GM12872 (cell line): ENCODE data around the gene KBTBD12.

Source experiments
- TF ChIP-seq, protein P1 (sequence below): IDR thresholded peaks from 3 replicates; pipeline ENCODE4 v1.5.1; 2011; ENCODE audit warnings: low read depth, mild to moderate bottlenecking, low read length, moderate library complexity; ENCODE audit not compliant: insufficient read depth

Gene KBTBD12

DNA sequence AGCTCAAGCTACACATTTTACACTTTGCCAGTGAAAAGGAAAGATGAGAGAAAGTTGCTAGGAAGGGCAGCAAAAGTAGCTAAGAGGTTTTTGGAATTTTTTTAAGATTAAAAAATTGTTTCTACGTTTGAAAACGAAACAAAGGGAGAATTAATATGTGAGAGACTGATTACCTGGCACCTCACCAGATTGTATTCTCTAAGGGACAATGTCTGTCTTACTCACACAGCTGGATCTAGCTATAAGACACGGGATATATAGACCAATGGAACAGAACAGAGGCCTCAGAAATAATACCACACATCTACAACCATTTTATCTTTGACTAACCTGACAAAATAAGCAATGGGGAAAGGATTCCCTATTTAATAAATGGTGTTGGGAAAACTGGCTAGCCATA, 9.5 kb upstream of the KBTBD12 start:
- TF ChIP-seq, protein P1, sequence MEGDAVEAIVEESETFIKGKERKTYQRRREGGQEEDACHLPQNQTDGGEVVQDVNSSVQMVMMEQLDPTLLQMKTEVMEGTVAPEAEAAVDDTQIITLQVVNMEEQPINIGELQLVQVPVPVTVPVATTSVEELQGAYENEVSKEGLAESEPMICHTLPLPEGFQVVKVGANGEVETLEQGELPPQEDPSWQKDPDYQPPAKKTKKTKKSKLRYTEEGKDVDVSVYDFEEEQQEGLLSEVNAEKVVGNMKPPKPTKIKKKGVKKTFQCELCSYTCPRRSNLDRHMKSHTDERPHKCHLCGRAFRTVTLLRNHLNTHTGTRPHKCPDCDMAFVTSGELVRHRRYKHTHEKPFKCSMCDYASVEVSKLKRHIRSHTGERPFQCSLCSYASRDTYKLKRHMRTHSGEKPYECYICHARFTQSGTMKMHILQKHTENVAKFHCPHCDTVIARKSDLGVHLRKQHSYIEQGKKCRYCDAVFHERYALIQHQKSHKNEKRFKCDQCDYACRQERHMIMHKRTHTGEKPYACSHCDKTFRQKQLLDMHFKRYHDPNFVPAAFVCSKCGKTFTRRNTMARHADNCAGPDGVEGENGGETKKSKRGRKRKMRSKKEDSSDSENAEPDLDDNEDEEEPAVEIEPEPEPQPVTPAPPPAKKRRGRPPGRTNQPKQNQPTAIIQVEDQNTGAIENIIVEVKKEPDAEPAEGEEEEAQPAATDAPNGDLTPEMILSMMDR = no peak

DNA sequence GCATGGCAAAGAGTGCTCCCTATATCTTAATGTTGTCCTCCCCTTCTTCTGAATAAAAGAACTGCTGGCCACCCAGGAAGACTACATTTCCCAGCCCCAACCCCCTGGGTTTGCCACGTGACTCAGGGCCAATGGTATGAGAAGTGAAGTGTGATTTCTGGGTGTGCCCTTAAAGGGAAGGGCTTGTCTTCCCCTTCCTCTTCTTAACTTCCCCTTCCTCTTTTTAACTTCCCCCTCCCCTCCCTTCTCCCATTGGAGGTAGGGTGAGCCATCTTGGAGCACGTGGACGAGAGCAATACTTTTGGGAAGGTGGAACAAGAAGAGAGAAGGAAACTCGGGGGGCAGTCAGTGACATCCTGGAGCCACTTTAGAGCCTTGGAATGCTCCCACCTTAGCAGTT, 6.8 kb upstream of the KBTBD12 start:
- TF ChIP-seq, protein P1 = no peak

DNA sequence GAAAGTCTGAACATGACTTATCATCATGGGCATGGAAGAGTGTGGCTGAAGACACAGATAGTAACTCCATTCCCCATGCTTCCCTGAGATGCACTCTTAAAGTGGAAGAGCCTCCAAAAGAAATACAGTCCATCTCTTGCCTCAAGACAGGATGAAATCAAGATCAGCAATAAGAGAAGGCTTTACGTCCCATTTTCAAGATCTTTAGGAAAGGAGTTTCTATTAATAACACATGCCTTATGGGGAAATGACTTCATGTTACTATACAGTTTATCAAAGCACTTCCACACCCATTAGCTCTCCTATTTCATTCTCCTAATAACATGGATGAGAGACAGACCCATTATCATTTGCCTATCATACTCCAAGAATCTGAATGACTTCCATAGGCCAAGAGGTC, 6.1 kb upstream of the KBTBD12 start:
- TF ChIP-seq, protein P1 = no peak

DNA sequence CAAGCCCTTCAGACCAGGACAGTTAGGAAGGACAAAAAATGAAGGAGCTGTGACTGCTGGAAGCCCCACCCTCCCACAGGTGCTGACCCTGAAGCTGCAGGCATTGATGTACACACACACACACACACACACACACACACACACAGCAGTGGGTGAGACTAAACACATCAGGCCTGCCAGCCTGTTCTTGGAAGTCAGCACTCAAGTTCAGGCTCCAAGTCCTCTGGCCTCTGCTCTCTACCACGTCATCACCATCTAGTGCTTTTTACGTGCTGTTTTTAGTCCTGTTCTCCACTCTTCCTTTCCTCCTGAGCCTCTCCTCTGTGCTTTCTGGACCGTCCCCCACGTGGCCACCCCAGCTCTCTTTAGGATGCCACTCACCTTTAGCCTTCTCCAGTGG, 5.4 kb upstream of the KBTBD12 start:
- TF ChIP-seq, protein P1 = no peak

DNA sequence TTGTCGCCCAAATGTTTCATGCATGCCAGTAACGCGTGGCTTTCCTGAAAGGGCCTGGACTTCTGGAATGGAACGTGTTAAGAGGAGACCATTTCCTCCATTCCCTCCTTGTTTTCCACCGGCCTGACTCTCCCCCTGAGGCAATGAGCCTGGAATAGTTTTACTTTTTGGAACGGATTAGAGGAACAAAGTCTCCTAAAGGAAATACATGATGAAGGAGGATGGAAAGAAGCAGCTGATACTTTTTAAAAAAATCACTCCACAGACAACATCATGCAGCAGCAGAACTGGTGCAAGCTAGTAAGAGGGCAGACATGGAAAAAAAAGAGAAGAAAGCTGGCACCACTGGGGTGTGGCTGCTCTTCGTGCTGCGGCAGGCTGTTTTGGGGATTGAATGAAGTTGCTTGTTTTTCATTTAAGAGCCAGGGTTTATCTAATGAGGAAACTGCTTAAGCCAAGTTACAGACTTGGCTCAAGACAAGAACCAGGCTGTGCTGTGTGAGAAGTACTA, 3.6 kb upstream of the KBTBD12 start:
- TF ChIP-seq, protein P1 = no peak

DNA sequence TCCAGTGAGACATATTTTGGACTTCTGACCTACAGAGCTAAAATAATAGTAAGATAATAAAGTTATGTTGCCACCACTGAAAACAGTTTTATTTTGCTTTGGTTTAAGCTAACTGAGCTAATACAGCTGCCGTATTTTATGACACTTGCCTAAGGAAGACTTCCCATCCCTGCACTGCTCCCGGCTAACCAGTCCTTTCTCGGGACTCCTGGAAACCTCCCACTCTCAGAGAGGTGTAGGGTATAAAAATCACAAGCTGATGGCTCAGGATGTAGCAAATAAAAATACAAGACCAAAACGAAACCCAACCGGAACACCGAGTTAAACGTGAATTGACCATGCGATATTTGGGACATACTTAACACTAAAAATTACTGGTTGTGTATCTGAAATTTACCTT, 448 bp upstream of the KBTBD12 start:
- TF ChIP-seq, protein P1 = no peak

DNA sequence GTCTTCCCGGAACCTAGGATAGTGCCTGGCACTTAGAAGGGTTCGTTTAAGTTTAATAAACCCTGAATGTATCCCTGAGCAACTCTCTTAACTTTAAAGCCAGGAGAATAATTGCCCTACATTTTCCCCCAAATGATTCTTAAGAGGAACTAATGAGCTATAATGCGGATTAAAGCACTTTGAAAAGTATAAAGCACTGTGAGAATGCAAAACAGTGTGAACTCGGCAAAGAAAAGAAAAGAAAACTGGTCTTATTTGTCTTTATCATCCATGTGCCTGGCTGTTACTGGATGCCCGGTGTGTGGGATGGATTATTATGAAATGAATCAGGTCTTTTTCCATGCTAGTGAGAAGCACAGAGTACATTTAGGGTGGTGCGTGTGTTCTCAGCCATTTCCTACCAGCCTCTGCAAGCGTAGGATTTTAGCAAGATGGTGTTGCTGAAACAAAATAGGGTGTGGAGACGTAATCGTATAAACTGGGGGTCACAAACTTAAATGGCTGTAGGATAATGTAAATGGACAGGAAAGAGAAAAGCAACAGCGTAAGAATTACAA, 983 bp downstream of the KBTBD12 start:
- TF ChIP-seq, protein P1 = no peak
